Epithelial cell of esophagus (primary cell): Measurements from ENCODE around the gene NKAP.
A peak's percentile ranks its signal among the peaks of the same experiment; 100 is the strongest.

Experiments used
- DNase-seq: peaks from one replicate; pipeline ENCODE4 v3.0.0; 2010; ENCODE audit warnings: low read depth
- H3K4me3 ChIP-seq: 2 replicates; pipeline ENCODE4 v1.5.1; 2011; ENCODE audit warnings: mild to moderate bottlenecking, low read length, control low read depth
- CTCF ChIP-seq: IDR thresholded peaks from 2 replicates; pipeline ENCODE4 v1.5.1; 2011; ENCODE audit warnings: low read depth, mild to moderate bottlenecking, low read length, control low read depth, inconsistent platforms; ENCODE audit not compliant: insufficient read depth; ENCODE audit errors: missing control alignments

The NKAP gene

GRCh38 chrX:119943185-119943988, at the start of gene NKAP:
NKAP (minus strand) TSS chrX:119943751; CDS start chrX:119943605, 146 bp downstream.
- peak within 1 kb of the TSS; percentile 64 for H3K4me3 ChIP-seq
- peak; percentile 92 for DNase-seq
- TF ChIP-seq CTCF = no peak

DNA sequence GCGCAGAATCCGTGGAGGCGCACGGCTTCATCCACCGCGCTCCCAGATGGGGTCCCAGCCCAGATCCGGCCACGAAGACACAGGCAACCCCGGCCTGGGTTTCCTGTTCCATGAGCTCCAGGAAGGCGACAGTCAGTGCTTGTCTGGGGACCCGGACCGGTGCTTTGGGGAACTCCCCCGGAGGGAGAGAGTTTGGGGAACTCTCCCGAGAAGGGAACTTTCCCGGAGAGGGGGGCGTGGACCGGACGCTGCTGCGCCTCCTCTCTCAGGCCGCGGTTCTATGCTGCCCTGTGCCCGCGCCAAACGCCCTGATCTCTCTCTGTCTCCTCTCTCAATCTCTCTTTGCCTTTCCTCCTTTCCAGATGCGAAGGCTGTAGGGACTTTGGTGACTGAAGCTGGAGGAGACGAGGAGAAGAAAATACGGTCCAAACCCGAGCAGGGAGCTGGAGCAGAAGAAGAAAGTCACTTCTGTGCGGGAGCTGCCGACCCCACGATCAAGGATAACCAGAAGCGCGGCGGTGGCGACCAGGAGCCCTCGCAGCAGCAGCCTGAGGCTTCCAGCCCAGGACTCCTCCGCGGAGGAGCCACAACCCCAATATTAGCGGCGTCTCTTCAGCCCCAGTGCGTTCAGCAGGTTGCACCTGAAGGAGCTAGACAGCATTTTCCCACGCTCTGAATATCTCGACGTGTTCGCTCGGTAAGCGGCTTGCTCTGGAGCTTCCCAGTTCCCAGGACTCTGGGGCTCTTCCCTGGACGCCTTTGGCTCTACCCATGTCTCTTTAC, 47.6 kb upstream of the NKAP start:
- TF ChIP-seq CTCF = no peak
- no peak for DNase-seq
- no peak overlapping the region for H3K4me3 ChIP-seq

DNA sequence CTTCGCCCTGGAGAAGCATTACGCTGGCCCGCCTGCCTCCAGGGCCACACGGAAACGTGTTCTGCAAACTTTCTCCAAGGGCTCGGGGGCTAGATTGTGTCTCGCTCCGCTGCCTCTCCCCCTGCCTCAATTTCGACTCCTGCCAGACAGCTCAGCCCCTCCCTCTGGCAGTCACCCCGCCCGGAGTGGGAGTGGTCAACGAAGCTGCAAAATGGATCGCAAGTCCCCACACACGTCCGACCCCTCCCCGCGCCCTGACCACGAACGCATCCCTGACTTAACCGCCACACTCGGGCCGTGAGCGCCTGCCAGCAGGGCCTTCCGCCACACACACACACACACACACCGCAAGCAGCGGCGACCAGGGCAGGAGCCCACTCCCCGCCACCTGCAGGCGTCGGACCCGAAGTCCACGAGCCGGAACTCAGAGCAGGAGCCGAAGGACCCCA, 47.0 kb upstream of the NKAP start:
- DNase-seq = no peak
- no peak for TF ChIP-seq CTCF
- no peak overlapping the region for H3K4me3 ChIP-seq

DNA sequence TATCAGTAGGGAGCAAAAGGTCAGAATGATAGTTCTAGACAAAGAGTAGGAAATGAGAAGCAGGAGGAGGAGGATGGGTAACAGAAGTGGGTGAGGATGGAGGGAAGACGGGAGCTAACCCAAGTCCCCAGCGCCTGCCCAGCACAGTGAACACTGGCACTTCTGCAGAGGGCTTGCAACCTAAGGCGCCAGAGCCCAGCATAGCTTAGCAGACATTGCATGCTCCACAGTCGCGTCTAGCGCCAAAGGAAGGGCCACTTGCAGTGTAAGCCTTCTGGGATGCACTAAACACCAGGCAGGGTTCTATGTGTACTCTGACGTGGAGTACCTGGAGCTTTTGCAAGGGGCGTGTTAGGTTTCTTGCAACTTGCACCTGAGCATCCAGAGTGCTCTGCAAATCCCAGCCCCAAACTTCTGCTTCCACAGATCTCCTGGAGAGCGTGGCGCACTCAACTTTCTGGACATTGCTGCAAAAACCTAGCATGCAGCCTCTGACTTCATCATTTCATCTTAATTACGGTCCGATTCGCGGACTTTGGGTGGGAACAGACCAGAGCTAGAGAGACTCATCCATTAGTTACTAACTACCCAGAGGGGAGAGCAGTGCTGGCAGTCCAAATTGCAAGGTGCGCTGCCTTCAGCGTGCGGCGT, 46.5 kb upstream of the NKAP start:
- TF ChIP-seq CTCF = no peak
- no peak for DNase-seq
- H3K4me3 ChIP-seq = no peak overlapping the region

DNA sequence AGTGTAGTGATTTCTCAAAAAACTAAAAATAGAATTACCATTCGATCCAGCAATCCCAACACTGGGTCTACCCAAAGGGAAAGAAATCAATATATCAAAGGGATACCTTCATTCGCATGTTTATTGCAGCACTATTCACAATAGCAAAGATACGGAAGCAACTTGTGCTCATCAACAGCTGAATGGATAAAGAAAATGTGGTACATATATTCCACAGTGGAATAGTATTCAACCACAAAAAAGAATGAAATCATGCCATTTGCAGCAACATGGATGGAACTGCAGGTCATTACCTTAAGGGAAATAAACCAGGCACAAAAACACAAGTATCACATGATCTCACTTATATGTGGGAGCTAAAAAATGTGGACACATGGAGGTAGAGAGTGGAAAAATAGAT, 42.7 kb upstream of the NKAP start:
- no peak for TF ChIP-seq CTCF
- no peak overlapping the region for H3K4me3 ChIP-seq
- no peak for DNase-seq

DNA sequence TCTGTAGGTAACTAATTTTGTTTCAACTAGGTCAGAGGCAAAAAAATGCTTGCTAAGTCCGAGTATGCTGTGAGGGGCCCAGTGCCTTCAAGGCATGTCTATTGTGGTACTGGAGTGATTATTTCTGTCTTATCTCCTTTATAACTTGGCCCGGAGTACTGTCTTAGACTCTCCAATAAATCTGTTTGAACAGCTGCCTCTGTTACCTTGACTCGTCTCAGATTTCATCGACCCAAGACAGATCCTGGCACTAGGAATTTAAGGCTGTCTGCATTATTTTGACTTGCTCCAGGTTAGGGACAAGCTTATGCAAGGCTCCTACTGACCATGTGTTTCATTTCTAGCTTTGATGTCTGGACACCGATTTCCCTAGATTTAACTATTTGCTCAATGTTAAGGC, 41.1 kb upstream of the NKAP start:
- no peak for TF ChIP-seq CTCF
- no peak for DNase-seq
- no peak overlapping the region for H3K4me3 ChIP-seq
